ENCODE data around the gene EXOC4.

Gene EXOC4

GRCh38 chr7:133353775-133354174 lies 100.9 kb downstream of the EXOC4 start:
- Histone ChIP-seq H3K9me3 (ENCODE audit: severe bottlenecking) (no peaks in the 10 kb centered on the region), H3K36me3 (no peaks in the 10 kb centered on the region; the same call in 1 of the 2 replicates), H3K27me3 (ENCODE audit: insufficient read depth, low read depth, severe bottlenecking) (no peaks in the 10 kb centered on the region), H3K27ac (no peak overlapping the region), H3K4me3 (ENCODE audit: low read depth, low read length) (no peak overlapping the region)
- no peak for TF ChIP-seq CTCF (IDR thresholded peaks at IDR 0.05; ENCODE audit: low read depth, low read length)
- no peak for DNase-seq

- no peak for TF ChIP-seq CTCF (IDR thresholded peaks at IDR 0.05; ENCODE audit: low read depth, low read length)
- no peaks in the 10 kb centered on the region; the same call in 1 of the 2 replicates for H3K36me3 ChIP-seq
- no peak for DNase-seq
- H3K4me3 ChIP-seq (ENCODE audit: low read depth, low read length): no peak overlapping the region
- H3K27ac ChIP-seq: no peak overlapping the region
- H3K9me3 ChIP-seq (ENCODE audit: severe bottlenecking): no peaks in the 10 kb centered on the region
- H3K27me3 ChIP-seq (ENCODE audit: insufficient read depth, low read depth, severe bottlenecking): no peaks in the 10 kb centered on the region
These were observed 101.9 kb downstream of the EXOC4 start for GRCh38 chr7:133354546-133355324.

- Histone ChIP-seq H3K4me3 (ENCODE audit: low read depth, low read length) (no peak overlapping the region), H3K27ac (no peak overlapping the region), H3K27me3 (ENCODE audit: insufficient read depth, low read depth, severe bottlenecking) (no peaks in the 10 kb centered on the region), H3K9me3 (ENCODE audit: severe bottlenecking) (no peaks in the 10 kb centered on the region), H3K36me3 (no peaks in the 10 kb centered on the region; the same call in 1 of the 2 replicates)
- TF ChIP-seq CTCF (IDR thresholded peaks at IDR 0.05; ENCODE audit: low read depth, low read length): no peak
- DNase-seq: no peak
These were observed 102.4 kb downstream of the EXOC4 start for GRCh38 chr7:133355325-133355708.

GRCh38 chr7:133355822-133356221 lies 102.9 kb downstream of the EXOC4 start:
- no peak for DNase-seq
- TF ChIP-seq CTCF (IDR thresholded peaks at IDR 0.05; ENCODE audit: low read depth, low read length): no peak
- Histone ChIP-seq H3K27me3 (ENCODE audit: insufficient read depth, low read depth, severe bottlenecking) (no peaks in the 10 kb centered on the region), H3K9me3 (ENCODE audit: severe bottlenecking) (no peaks in the 10 kb centered on the region), H3K4me3 (ENCODE audit: low read depth, low read length) (no peak overlapping the region), H3K27ac (no peak overlapping the region), H3K36me3 (no peaks in the 10 kb centered on the region; the same call in 1 of the 2 replicates)

- no peak for DNase-seq
- Histone ChIP-seq H3K9me3 (ENCODE audit: severe bottlenecking) (no peaks in the 10 kb centered on the region), H3K27me3 (ENCODE audit: insufficient read depth, low read depth, severe bottlenecking) (no peaks in the 10 kb centered on the region), H3K36me3 (no peaks in the 10 kb centered on the region; the same call in 1 of the 2 replicates), H3K27ac (no peak overlapping the region), H3K4me3 (ENCODE audit: low read depth, low read length) (no peak overlapping the region)
- no peak for TF ChIP-seq CTCF (IDR thresholded peaks at IDR 0.05; ENCODE audit: low read depth, low read length)
These were observed 105.8 kb downstream of the EXOC4 start for GRCh38 chr7:133358708-133359107.

- no peak for DNase-seq
- TF ChIP-seq CTCF (IDR thresholded peaks at IDR 0.05; ENCODE audit: low read depth, low read length): no peak
- no peaks in the 10 kb centered on the region for H3K9me3 ChIP-seq (ENCODE audit: severe bottlenecking)
- no peaks in the 10 kb centered on the region for H3K27me3 ChIP-seq (ENCODE audit: insufficient read depth, low read depth, severe bottlenecking)
- no peak overlapping the region for H3K27ac ChIP-seq
- H3K36me3 ChIP-seq: no peaks in the 10 kb centered on the region; the same call in 1 of the 2 replicates
- H3K4me3 ChIP-seq (ENCODE audit: low read depth, low read length): no peak overlapping the region
These were observed 106.6 kb downstream of the EXOC4 start for GRCh38 chr7:133359449-133359848.

Data from WERI-Rb-1 (cell line).